Vagina (tissue), 2 donors: ENCODE measurements around the gene NKAIN1.

ENCODE experiments used
- CTCF ChIP-seq, 3 experiments: fragments of 450-650 bp in 2 of 3; fragments of 200-600 bp in 1 of 3; sonication (generic) in 1 of 3; IDR thresholded peaks; one replicate each; pipeline ENCODE4 v1.5.1; 2017 to 2019; ENCODE audit warnings: antibody characterized with exemption in 3 of 3, mild to moderate bottlenecking in 2 of 3, moderate library complexity in 2 of 3
- POLR2A ChIP-seq, 2 donors: fragments of 450-650 bp; IDR thresholded peaks; one replicate each; pipeline ENCODE4 v1.6.1; 2017; ENCODE audit warnings: antibody characterized with exemption in 2 of 2, mild to moderate bottlenecking in 2 of 2, moderate library complexity in 2 of 2

- no peak for TF ChIP-seq POLR2A (IDR thresholded peaks at IDR 0.05)
- TF ChIP-seq CTCF (IDR thresholded peaks at IDR 0.05), result no peak
Observed at GRCh38 chr1:31216016-31216415, 23.7 kb downstream of the NKAIN1 start.
